ENCODE measurements around the gene ACE. TPM values are rescaled to one million over a fixed set of nuclear protein-coding genes. Genes with fewer than 3 reads are reported as not detected.

Gene ACE
- total RNA-seq, 1 experiment from 2014 or later = 9.1 TPM

DNA sequence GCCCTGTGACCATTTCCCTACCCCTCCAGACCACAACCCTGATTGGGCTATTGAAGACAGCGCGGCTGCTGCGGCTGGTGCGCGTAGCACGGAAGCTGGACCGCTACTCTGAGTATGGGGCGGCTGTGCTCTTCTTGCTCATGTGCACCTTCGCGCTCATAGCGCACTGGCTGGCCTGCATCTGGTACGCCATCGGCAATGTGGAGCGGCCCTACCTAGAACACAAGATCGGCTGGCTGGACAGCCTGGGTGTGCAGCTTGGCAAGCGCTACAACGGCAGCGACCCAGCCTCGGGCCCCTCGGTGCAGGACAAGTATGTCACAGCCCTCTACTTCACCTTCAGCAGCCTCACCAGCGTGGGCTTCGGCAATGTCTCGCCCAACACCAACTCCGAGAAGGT lies 58.8 kb downstream of the ACE start:
- TF ChIP-seq EZH2phosphoT487 (IDR thresholded peaks at IDR 0.05; ENCODE audit: borderline replicate concordance, low read length) (no peak), EZH2 (IDR thresholded peaks at IDR 0.05; ENCODE audit: low read length, unreplicated experiment) (no peak)
- TF ChIP-seq, protein P1, sequence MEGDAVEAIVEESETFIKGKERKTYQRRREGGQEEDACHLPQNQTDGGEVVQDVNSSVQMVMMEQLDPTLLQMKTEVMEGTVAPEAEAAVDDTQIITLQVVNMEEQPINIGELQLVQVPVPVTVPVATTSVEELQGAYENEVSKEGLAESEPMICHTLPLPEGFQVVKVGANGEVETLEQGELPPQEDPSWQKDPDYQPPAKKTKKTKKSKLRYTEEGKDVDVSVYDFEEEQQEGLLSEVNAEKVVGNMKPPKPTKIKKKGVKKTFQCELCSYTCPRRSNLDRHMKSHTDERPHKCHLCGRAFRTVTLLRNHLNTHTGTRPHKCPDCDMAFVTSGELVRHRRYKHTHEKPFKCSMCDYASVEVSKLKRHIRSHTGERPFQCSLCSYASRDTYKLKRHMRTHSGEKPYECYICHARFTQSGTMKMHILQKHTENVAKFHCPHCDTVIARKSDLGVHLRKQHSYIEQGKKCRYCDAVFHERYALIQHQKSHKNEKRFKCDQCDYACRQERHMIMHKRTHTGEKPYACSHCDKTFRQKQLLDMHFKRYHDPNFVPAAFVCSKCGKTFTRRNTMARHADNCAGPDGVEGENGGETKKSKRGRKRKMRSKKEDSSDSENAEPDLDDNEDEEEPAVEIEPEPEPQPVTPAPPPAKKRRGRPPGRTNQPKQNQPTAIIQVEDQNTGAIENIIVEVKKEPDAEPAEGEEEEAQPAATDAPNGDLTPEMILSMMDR (conservative IDR thresholded peaks at IDR 0.05; ENCODE audit: low read depth, low read length) = no peak
- H3F3A ChIP-seq (ENCODE audit: low read length, unreplicated experiment) = no peaks in the 10 kb centered on the region
- no peak overlapping the region for H3K27ac ChIP-seq (ENCODE audit: low read length)
- no peak for ATAC-seq
- H3K36me3 ChIP-seq (ENCODE audit: low read depth, low read length) = no peaks in the 10 kb centered on the region
- H3K9me2 ChIP-seq (replicated peaks; ENCODE audit: low read length) = no peaks in the 10 kb centered on the region
- intact Hi-C loops (cut with micrococcal nuclease) = no loop called here
- no peaks in the 10 kb centered on the region for H3K79me2 ChIP-seq (ENCODE audit: low read length)
- no TSS peak for BruUV-seq (replicated peaks)
- POLR2A ChIA-PET (ENCODE audit: unreplicated experiment) = no interaction called here
- H3K9ac ChIP-seq (ENCODE audit: low read length) = no peak overlapping the region
- H3K4me3 ChIP-seq (ENCODE audit: low read length) = no peak overlapping the region
- H3K9me3 ChIP-seq (ENCODE audit: low read length) = no peaks in the 10 kb centered on the region
- no peak overlapping the region for H3K4me2 ChIP-seq (ENCODE audit: low read length)
- no peaks in the 10 kb centered on the region; the same call in 1 of the 2 replicates for H3K27me3 ChIP-seq (ENCODE audit: low read length)
- no peak for DNase-seq
- H4K20me1 ChIP-seq (ENCODE audit: low read length) = no peaks in the 10 kb centered on the region
- CTCF ChIA-PET = no interaction called here
- H3K4me1 ChIP-seq (ENCODE audit: insufficient read depth, low read length) = no peaks in the 10 kb centered on the region
- H2AFZ ChIP-seq (ENCODE audit: low read length) = no peak overlapping the region

- ATAC-seq (no peak), DNase-seq (peak; percentile 32)
- Histone ChIP-seq H4K20me1 (ENCODE audit: low read length) (no peaks in the 10 kb centered on the region), H3K9me2 (replicated peaks; ENCODE audit: low read length) (no peaks in the 10 kb centered on the region), H3K27me3 (ENCODE audit: low read length) (no peaks in the 10 kb centered on the region; the same call in 1 of the 2 replicates), H3K4me2 (ENCODE audit: low read length) (no peak overlapping the region), H3K9ac (ENCODE audit: low read length) (no peak overlapping the region), H3K4me3 (ENCODE audit: low read length) (no peak overlapping the region), H3K79me2 (ENCODE audit: low read length) (no peaks in the 10 kb centered on the region), H3K4me1 (ENCODE audit: insufficient read depth, low read length) (no peaks in the 10 kb centered on the region), H3K9me3 (ENCODE audit: low read length) (no peaks in the 10 kb centered on the region), H3F3A (ENCODE audit: low read length, unreplicated experiment) (no peaks in the 10 kb centered on the region), H3K36me3 (ENCODE audit: low read depth, low read length) (no peaks in the 10 kb centered on the region), H3K27ac (ENCODE audit: low read length) (no peak overlapping the region), H2AFZ (ENCODE audit: low read length) (no peak overlapping the region)
- ChIA-PET POLR2A (ENCODE audit: unreplicated experiment) (no interaction called here), CTCF (no interaction called here)
- no TSS peak for BruUV-seq (replicated peaks)
- intact Hi-C loops (cut with micrococcal nuclease) = no loop called here
- TF ChIP-seq EZH2phosphoT487 (IDR thresholded peaks at IDR 0.05; ENCODE audit: borderline replicate concordance, low read length) (no peak), EZH2 (IDR thresholded peaks at IDR 0.05; ENCODE audit: low read length, unreplicated experiment) (no peak)
- TF ChIP-seq, protein P1 (conservative IDR thresholded peaks at IDR 0.05; ENCODE audit: low read depth, low read length) = no peak
These were observed 60.1 kb downstream of the ACE start for GRCh38 chr17:63537001-63537400.

- no peaks in the 10 kb centered on the region for H3K9me3 ChIP-seq (ENCODE audit: low read length)
- POLR2A ChIA-PET (ENCODE audit: unreplicated experiment) = no interaction called here
- 0 out of 2 replicates have a peak overlapping the region, but pooled peaks have one; percentile 6 for H2AFZ ChIP-seq (ENCODE audit: low read length)
- no peak overlapping the region for H3K9ac ChIP-seq (ENCODE audit: low read length)
- H3K27me3 ChIP-seq (ENCODE audit: low read length) = no peaks in the 10 kb centered on the region; the same call in 1 of the 2 replicates
- BruUV-seq (replicated peaks) = no TSS peak
- H3K27ac ChIP-seq (ENCODE audit: low read length) = no peak overlapping the region
- ATAC-seq (peak; percentile 24), DNase-seq (no peak)
- H4K20me1 ChIP-seq (ENCODE audit: low read length) = no peaks in the 10 kb centered on the region
- peak overlapping the region; percentile 19; the same call in 1 of the 2 replicates for H3K4me3 ChIP-seq (ENCODE audit: low read length)
- TF ChIP-seq, protein P1 (conservative IDR thresholded peaks at IDR 0.05; ENCODE audit: low read depth, low read length) = no peak
- intact Hi-C loops (cut with micrococcal nuclease) = no loop called here
- no peaks in the 10 kb centered on the region for H3K79me2 ChIP-seq (ENCODE audit: low read length)
- CTCF ChIA-PET = no interaction called here
- no peaks in the 10 kb centered on the region for H3K36me3 ChIP-seq (ENCODE audit: low read depth, low read length)
- no peaks in the 10 kb centered on the region for H3K4me1 ChIP-seq (ENCODE audit: insufficient read depth, low read length)
- H3K4me2 ChIP-seq (ENCODE audit: low read length) = peak overlapping the region; percentile 38
- H3F3A ChIP-seq (ENCODE audit: low read length, unreplicated experiment) = no peaks in the 10 kb centered on the region
- H3K9me2 ChIP-seq (replicated peaks; ENCODE audit: low read length) = no peaks in the 10 kb centered on the region
These were observed 61.3 kb downstream of the ACE start for GRCh38 chr17:63537991-63538692.

Measured in PC-3 (cell line).